GM12872 (cell line): ENCODE results near the gene METTL9.

ENCODE experiments used
- CTCF ChIP-seq: IDR thresholded peaks from 3 replicates; pipeline ENCODE4 v1.5.1; 2011; ENCODE audit warnings: low read depth, mild to moderate bottlenecking, low read length, moderate library complexity; ENCODE audit not compliant: insufficient read depth

METTL9 gene

DNA sequence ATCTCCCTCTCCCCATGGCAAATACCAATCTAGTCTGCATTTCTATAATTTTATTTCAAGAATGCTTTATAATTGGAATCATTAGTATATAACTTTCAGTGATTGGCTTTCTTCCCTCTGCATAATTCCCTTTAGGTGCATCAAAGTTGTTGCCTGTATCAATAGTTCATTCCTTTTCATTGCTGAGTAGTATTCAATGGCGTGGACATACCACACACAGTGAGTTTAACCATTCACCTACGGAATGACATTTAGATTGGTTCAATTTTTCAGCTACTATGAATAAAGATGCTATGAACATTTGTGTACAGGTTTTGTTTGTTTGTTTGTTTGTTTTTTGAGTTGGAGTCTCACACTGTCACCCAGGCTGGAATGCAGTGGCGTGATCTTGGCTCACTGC, 74.1 kb downstream of the METTL9 start:
- TF ChIP-seq CTCF: no peak

DNA sequence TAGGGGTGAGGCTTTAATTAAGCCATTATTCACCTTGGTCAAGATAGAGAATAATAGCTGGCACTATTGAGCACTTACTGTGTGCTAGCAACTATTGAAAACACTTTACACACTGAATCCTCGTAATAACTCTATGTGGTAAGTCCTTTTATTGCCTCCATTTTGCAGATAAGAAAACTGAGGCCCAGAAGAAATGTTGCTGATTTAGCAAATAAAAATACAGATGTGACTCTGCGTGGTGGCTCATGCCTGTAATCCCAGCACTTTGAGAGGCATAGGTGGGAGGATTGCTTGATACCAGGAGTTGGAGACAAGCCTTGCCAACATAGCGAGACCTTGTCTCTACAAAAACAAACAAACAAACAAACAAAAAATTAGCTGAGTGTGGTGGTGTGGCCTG, 83.8 kb downstream of the METTL9 start:
- TF ChIP-seq CTCF: no peak

GRCh38 chr16:21684199-21684598, 84.8 kb downstream of the METTL9 start:
- TF ChIP-seq CTCF: peak; percentile 74

DNA sequence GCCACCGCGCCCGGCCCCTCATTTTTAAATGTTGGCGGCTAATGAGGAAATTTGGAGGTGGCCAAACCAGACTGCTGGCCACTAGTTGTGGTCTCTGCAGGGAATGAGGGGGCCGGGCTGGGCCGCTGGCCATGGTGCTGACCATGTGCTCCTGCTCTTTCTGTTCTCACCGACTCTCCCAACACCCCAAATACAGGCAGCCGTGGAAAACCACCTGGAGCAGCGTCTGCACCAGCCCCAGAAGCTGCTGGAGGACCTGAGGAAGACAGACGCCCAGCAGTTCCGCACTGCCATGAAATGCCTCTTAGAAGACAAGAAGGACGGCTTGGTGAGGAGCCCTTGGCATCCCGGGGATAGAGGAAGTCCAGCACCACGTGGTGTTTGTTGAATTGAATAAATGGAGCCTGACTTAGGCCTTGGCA, 85.7 kb downstream of the METTL9 start:
- no peak for TF ChIP-seq CTCF

- no peak for TF ChIP-seq CTCF
Measured at GRCh38 chr16:21689107-21689506, 89.7 kb downstream of the METTL9 start.

DNA sequence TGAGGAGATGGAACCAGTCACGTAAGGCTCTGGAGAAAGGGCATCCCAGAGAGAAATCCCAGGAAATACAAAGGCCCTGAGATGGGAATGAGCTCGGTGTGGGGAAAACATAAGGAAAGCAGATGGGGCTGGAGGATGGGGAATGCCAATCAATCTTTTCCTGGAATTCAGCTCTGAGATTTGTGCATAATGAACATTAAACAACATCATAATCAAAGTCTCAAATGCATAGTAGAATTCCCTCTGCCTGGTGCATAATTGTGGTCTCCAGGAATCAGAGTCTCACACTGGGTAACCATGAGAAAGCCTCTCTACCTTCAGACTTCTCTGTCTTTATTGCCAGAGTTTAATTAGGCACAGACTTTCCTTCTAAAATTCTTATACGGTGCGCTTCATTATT, 95.2 kb downstream of the METTL9 start:
- no peak for TF ChIP-seq CTCF

DNA sequence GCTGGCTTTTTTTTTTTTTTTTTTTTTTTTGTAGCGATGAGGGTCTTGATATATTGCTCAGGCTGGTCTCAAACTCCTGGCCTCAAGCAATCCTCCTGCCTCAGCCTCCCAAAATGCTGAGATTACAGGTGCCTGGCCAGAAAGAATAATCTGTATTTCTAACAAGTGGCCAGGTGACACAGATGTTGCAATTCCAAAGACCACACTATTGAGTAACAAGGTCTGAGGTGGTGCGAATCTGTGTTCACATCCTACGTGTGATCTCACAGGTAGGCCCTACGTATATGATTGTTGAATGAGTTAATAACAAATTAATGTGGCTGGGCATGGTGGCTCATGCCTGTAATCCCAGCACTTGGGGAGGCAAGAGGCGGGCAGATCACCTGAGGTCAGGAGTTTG, 97.7 kb downstream of the METTL9 start:
- TF ChIP-seq CTCF: no peak
